ENCODE results near the gene ELAVL2. TPM values are rescaled to one million over a fixed set of nuclear protein-coding genes. Genes with fewer than 3 reads are reported as not detected.

ELAVL2 gene
- total RNA-seq, 1 experiment from 2014 or later, result 35.9 TPM

DNA sequence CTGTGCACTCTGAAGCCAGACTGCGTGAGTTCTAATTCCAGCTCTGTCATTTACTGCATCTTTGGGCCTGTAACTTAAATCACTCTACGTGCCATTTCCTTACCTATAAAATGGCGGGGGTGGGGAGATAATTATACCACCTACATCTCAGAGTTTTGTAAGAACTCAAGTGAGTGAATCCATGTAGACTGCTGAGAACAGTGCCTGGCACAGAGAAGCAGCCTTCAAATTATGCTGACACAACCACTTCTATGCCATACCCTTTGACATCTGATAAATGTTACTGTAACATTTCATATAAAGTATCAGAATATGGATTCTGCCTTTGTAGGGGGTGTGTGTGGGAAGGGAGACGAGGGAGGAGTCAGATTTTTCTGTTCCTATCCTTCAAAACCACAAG is 27.7 kb downstream of the ELAVL2 start:
- Mint-ChIP-seq H3K9me3 (no peaks in the 10 kb centered on the region), H3K27ac (no peak overlapping the region), H3K4me3 (no peak overlapping the region), H3K4me1 (peaks cover 81% of the 10 kb centered on the region), H3K36me3 (no peaks in the 10 kb centered on the region), H3K27me3 (ENCODE audit: low read depth) (no peaks in the 10 kb centered on the region)
- ATAC-seq (no peak), DNase-seq (ENCODE audit: low spot score) (no peak)
- TF ChIP-seq SMAD4 (CRISPR knock-in tag; IDR thresholded peaks at IDR 0.05) (no peak), ZNF317 (CRISPR knock-in tag; IDR thresholded peaks at IDR 0.05; ENCODE audit: borderline replicate concordance, low read depth) (no peak), NFE2L1 (CRISPR knock-in tag; IDR thresholded peaks at IDR 0.05) (no peak), TEAD1 (CRISPR knock-in tag; IDR thresholded peaks at IDR 0.05) (no peak), MYBL2 (CRISPR knock-in tag; IDR thresholded peaks at IDR 0.05) (no peak), MXD4 (CRISPR knock-in tag; IDR thresholded peaks at IDR 0.05; ENCODE audit: borderline replicate concordance) (no peak)
- TF ChIP-seq, protein P1, sequence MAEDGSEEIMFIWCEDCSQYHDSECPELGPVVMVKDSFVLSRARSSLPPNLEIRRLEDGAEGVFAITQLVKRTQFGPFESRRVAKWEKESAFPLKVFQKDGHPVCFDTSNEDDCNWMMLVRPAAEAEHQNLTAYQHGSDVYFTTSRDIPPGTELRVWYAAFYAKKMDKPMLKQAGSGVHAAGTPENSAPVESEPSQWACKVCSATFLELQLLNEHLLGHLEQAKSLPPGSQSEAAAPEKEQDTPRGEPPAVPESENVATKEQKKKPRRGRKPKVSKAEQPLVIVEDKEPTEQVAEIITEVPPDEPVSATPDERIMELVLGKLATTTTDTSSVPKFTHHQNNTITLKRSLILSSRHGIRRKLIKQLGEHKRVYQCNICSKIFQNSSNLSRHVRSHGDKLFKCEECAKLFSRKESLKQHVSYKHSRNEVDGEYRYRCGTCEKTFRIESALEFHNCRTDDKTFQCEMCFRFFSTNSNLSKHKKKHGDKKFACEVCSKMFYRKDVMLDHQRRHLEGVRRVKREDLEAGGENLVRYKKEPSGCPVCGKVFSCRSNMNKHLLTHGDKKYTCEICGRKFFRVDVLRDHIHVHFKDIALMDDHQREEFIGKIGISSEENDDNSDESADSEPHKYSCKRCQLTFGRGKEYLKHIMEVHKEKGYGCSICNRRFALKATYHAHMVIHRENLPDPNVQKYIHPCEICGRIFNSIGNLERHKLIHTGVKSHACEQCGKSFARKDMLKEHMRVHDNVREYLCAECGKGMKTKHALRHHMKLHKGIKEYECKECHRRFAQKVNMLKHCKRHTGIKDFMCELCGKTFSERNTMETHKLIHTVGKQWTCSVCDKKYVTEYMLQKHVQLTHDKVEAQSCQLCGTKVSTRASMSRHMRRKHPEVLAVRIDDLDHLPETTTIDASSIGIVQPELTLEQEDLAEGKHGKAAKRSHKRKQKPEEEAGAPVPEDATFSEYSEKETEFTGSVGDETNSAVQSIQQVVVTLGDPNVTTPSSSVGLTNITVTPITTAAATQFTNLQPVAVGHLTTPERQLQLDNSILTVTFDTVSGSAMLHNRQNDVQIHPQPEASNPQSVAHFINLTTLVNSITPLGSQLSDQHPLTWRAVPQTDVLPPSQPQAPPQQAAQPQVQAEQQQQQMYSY (CRISPR knock-in tag; IDR thresholded peaks at IDR 0.05), result no peak
- TF ChIP-seq, protein P2, sequence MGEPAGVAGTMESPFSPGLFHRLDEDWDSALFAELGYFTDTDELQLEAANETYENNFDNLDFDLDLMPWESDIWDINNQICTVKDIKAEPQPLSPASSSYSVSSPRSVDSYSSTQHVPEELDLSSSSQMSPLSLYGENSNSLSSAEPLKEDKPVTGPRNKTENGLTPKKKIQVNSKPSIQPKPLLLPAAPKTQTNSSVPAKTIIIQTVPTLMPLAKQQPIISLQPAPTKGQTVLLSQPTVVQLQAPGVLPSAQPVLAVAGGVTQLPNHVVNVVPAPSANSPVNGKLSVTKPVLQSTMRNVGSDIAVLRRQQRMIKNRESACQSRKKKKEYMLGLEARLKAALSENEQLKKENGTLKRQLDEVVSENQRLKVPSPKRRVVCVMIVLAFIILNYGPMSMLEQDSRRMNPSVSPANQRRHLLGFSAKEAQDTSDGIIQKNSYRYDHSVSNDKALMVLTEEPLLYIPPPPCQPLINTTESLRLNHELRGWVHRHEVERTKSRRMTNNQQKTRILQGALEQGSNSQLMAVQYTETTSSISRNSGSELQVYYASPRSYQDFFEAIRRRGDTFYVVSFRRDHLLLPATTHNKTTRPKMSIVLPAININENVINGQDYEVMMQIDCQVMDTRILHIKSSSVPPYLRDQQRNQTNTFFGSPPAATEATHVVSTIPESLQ (CRISPR knock-in tag; IDR thresholded peaks at IDR 0.05), result no peak
- POLR2A ChIA-PET, result no interaction called here
- CTCF ChIA-PET, result no interaction called here

DNA sequence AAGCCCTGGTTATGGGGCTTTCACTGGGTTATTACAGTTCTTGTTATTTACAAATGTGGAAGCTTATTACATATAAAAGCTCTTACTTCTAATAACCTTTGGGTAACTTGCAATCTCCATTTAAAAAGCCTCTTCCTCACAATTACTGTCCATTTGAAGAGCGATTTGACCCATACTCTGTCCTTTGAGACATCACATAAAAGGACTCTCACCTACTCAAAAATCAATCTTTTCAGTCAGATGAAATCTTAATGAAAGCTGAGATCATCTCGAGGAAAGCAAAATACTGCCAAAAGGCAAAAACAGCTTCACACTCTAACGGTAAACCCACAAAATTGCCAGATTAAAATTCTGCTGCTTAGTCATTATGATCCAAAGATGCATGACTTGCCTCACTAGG is 29.8 kb downstream of the ELAVL2 start:
- ChIA-PET POLR2A (no interaction called here), CTCF (no interaction called here)
- no peak for DNase-seq (ENCODE audit: low spot score)
- Mint-ChIP-seq H3K4me3 (no peak overlapping the region), H3K4me1 (peaks cover 62% of the 10 kb centered on the region), H3K9me3 (no peaks in the 10 kb centered on the region), H3K27ac (peak overlapping the region; percentile 65), H3K27me3 (ENCODE audit: low read depth) (no peaks in the 10 kb centered on the region), H3K36me3 (no peaks in the 10 kb centered on the region)
- no peak for TF ChIP-seq TEAD4 (CRISPR knock-in tag; IDR thresholded peaks at IDR 0.05)
- no peak for TF ChIP-seq GRHL2 (CRISPR knock-in tag; IDR thresholded peaks at IDR 0.05; ENCODE audit: insufficient replicate concordance, severe bottlenecking)
- no peak for TF ChIP-seq NFE2L1 (CRISPR knock-in tag; IDR thresholded peaks at IDR 0.05)
- no peak for TF ChIP-seq FOXK1 (CRISPR knock-in tag; IDR thresholded peaks at IDR 0.05)
- no peak for TF ChIP-seq ZNF317 (CRISPR knock-in tag; IDR thresholded peaks at IDR 0.05; ENCODE audit: borderline replicate concordance, low read depth)
- TF ChIP-seq FOXP1 (CRISPR knock-in tag; IDR thresholded peaks at IDR 0.05; ENCODE audit: borderline replicate concordance), result no peak
- TF ChIP-seq GTF2I (CRISPR knock-in tag; conservative IDR thresholded peaks at IDR 0.05), result no peak
- no peak for TF ChIP-seq NR1H2 (CRISPR knock-in tag; IDR thresholded peaks at IDR 0.05)
- TF ChIP-seq ZBTB21 (CRISPR knock-in tag; IDR thresholded peaks at IDR 0.05; ENCODE audit: borderline replicate concordance), result no peak
- TF ChIP-seq, protein P3, sequence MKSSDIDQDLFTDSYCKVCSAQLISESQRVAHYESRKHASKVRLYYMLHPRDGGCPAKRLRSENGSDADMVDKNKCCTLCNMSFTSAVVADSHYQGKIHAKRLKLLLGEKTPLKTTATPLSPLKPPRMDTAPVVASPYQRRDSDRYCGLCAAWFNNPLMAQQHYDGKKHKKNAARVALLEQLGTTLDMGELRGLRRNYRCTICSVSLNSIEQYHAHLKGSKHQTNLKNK (CRISPR knock-in tag; IDR thresholded peaks at IDR 0.05), result no peak
- no peak for TF ChIP-seq TCF7 (CRISPR knock-in tag; IDR thresholded peaks at IDR 0.05; ENCODE audit: low read depth)
- TF ChIP-seq, protein P4, sequence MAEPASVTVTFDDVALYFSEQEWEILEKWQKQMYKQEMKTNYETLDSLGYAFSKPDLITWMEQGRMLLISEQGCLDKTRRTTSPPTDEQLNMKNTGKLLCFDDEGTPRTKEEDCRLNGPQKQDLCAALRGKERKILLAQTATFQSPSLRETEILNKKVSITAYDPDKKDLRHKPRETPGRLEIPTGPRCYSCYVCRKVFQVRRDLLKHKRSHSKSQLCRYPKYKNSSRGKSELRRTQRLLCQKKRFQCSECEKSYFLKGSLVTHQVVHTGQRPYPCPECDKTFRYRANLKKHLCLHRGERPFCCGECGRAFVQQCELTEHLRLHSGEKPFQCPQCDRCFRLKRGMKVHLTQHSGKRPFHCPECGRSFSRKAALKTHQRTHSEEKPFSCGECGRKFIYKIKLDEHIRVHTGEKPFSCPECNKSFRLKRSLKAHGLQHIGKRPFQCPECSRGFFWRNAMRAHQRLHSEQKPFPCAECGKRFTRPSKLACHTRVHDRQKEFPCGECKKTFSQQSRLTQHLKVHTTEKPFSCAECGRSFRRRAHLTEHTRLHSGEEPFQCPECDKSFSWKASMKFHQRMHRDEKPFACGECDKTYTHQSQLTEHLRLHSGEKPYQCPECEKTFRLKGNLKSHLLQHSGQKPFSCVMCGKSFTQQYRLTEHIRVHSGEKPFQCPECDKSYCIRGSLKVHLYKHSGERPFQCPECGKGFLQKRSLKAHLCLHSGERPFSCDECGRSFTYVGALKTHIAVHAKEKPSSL (CRISPR knock-in tag; conservative IDR thresholded peaks at IDR 0.05), result no peak
- TF ChIP-seq CREM (CRISPR knock-in tag; IDR thresholded peaks at IDR 0.05), result no peak
- TF ChIP-seq, protein P5, sequence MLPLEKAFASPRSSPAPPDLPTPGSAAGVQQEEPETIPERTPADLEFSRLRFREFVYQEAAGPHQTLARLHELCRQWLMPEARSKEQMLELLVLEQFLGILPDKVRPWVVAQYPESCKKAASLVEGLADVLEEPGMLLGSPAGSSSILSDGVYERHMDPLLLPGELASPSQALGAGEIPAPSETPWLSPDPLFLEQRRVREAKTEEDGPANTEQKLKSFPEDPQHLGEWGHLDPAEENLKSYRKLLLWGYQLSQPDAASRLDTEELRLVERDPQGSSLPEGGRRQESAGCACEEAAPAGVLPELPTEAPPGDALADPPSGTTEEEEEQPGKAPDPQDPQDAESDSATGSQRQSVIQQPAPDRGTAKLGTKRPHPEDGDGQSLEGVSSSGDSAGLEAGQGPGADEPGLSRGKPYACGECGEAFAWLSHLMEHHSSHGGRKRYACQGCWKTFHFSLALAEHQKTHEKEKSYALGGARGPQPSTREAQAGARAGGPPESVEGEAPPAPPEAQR (CRISPR knock-in tag; IDR thresholded peaks at IDR 0.05), result no peak
- no peak for TF ChIP-seq ZNF232 (CRISPR knock-in tag; IDR thresholded peaks at IDR 0.05)
- ATAC-seq, result no peak
